Skin epidermis (tissue), 12 donors: ENCODE results near the gene USH2A.

Source experiments
- H3K27ac ChIP-seq, 21 experiments: fragments of 200-600 bp; sonication (generic) in 11 of 21; one replicate each; pipeline ENCODE4 v1.5.0; 2020; ENCODE audit warnings: mild to moderate bottlenecking in 3 of 21, inconsistent platforms in 2 of 21, moderate library complexity in 2 of 21
- H3K4me3 ChIP-seq, 7 experiments: fragments of 200-600 bp; sonication (generic) in 2 of 7; one replicate each; pipeline ENCODE4 v1.5.0; 2020; ENCODE audit warnings: inconsistent platforms in 2 of 7, mild to moderate bottlenecking in 2 of 7, moderate library complexity in 1 of 7

Gene USH2A

GRCh38 chr1:215844266-215844665, 579.0 kb downstream of the USH2A start:
- no peak overlapping the region for H3K27ac ChIP-seq
- H3K4me3 ChIP-seq: no peak overlapping the region

GRCh38 chr1:215842905-215843304, 580.3 kb downstream of the USH2A start:
- H3K27ac ChIP-seq: no peak overlapping the region
- no peak overlapping the region for H3K4me3 ChIP-seq

GRCh38 chr1:215835951-215836350, 587.3 kb downstream of the USH2A start:
- Histone ChIP-seq H3K27ac (no peak overlapping the region), H3K4me3 (no peak overlapping the region)

GRCh38 chr1:215833941-215834729, 589.1 kb downstream of the USH2A start:
- H3K27ac ChIP-seq: no peak overlapping the region
- no peak overlapping the region for H3K4me3 ChIP-seq

GRCh38 chr1:215830226-215830810, 592.9 kb downstream of the USH2A start:
- H3K4me3 ChIP-seq: no peak overlapping the region
- no peak overlapping the region for H3K27ac ChIP-seq

GRCh38 chr1:215825056-215825455, 598.2 kb downstream of the USH2A start:
- no peak overlapping the region for H3K4me3 ChIP-seq
- no peak overlapping the region for H3K27ac ChIP-seq

- no peak overlapping the region for H3K27ac ChIP-seq
- H3K4me3 ChIP-seq: no peak overlapping the region
Observed at GRCh38 chr1:215824245-215824644, 599.0 kb downstream of the USH2A start.

- H3K27ac ChIP-seq: no peak overlapping the region
Observed at GRCh38 chr1:215819114-215819513, 604.1 kb downstream of the USH2A start.

GRCh38 chr1:215807911-215808436, 615.3 kb downstream of the USH2A start:
- H3K4me3 ChIP-seq: no peak overlapping the region
- H3K27ac ChIP-seq: no peak overlapping the region

More at GRCh38 chr1:215819114-215819513, 604.1 kb downstream of the USH2A start:
- no peak overlapping the region for H3K4me3 ChIP-seq

GRCh38 chr1:215807218-215807617, 616.0 kb downstream of the USH2A start:
- H3K4me3 ChIP-seq: no peak overlapping the region
- no peak overlapping the region for H3K27ac ChIP-seq

- no peak overlapping the region for H3K27ac ChIP-seq
Observed at GRCh38 chr1:215797859-215798258, 625.4 kb downstream of the USH2A start.

GRCh38 chr1:215794156-215794555, 629.1 kb downstream of the USH2A start:
- Histone ChIP-seq H3K4me3 (no peak overlapping the region), H3K27ac (no peak overlapping the region)

More at GRCh38 chr1:215797859-215798258, 625.4 kb downstream of the USH2A start:
- no peak overlapping the region for H3K4me3 ChIP-seq

- Histone ChIP-seq H3K4me3 (no peak overlapping the region), H3K27ac (no peak overlapping the region)
Observed at GRCh38 chr1:215793180-215793579, 630.1 kb downstream of the USH2A start.

GRCh38 chr1:215792446-215792845, 630.8 kb downstream of the USH2A start:
- Histone ChIP-seq H3K4me3 (no peak overlapping the region), H3K27ac (no peak overlapping the region)

GRCh38 chr1:215789981-215790380, 633.3 kb downstream of the USH2A start:
- Histone ChIP-seq H3K4me3 (no peak overlapping the region), H3K27ac (no peak overlapping the region)

- H3K4me3 ChIP-seq: no peak overlapping the region
- H3K27ac ChIP-seq: no peak overlapping the region
Observed at GRCh38 chr1:215786997-215787396, 636.3 kb downstream of the USH2A start.

GRCh38 chr1:215780641-215781040, 642.6 kb downstream of the USH2A start:
- Histone ChIP-seq H3K27ac (no peak overlapping the region), H3K4me3 (no peak overlapping the region)

- Histone ChIP-seq H3K27ac (no peak overlapping the region), H3K4me3 (no peak overlapping the region)
Observed at GRCh38 chr1:215780139-215780538, 643.1 kb downstream of the USH2A start.

GRCh38 chr1:215779729-215780128, 643.5 kb downstream of the USH2A start:
- H3K27ac ChIP-seq: no peak overlapping the region

GRCh38 chr1:215777370-215777925, 645.8 kb downstream of the USH2A start:
- no peak overlapping the region for H3K4me3 ChIP-seq
- H3K27ac ChIP-seq: no peak overlapping the region

More at GRCh38 chr1:215779729-215780128, 643.5 kb downstream of the USH2A start:
- H3K4me3 ChIP-seq: no peak overlapping the region

GRCh38 chr1:215776336-215776735, 646.9 kb downstream of the USH2A start:
- Histone ChIP-seq H3K27ac (no peak overlapping the region), H3K4me3 (no peak overlapping the region)
